DOHH2 (cell line): Measurements from ENCODE around the gene SLC30A2.

Experiments
- CTCF ChIP-seq: fragments of 200-600 bp; sonication (generic); IDR thresholded peaks from one replicate; pipeline ENCODE4 v1.5.1; 2014; ENCODE audit warnings: antibody characterized with exemption, mild to moderate bottlenecking, low read depth, low read length; ENCODE audit not compliant: poor library complexity, severe bottlenecking
- EZH2phosphoT487 ChIP-seq: fragments of 200-600 bp; sonication (generic); IDR thresholded peaks from 2 replicates; pipeline ENCODE4 v1.6.1; 2017; ENCODE audit warnings: borderline replicate concordance, mild to moderate bottlenecking, antibody characterized with exemption, low read length, moderate library complexity, mixed read lengths

- TF ChIP-seq CTCF (no peak), EZH2phosphoT487 (no peak)
Measured at GRCh38 chr1:26029054-26029863, 16.7 kb downstream of the SLC30A2 start.
